PFSK-1 (cell line): ENCODE measurements around the gene HOXA2.

ENCODE experiments used
- FOXP2 ChIP-seq: optimal IDR thresholded peaks from 2 replicates; pipeline ENCODE3; 2011; ENCODE audit warnings: borderline replicate concordance, control low read depth, inconsistent platforms; ENCODE audit not compliant: insufficient read depth; ENCODE audit errors: extremely low read length, extremely low read depth
- POLR2AphosphoS5 ChIP-seq: IDR thresholded peaks from 2 replicates; pipeline ENCODE4 v1.6.1; 2012; ENCODE audit warnings: low read depth, mild to moderate bottlenecking, control low read depth, low read length, moderate library complexity
- REST ChIP-seq, 2 experiments: IDR thresholded peaks; 2 replicates each; pipeline versions ENCODE4 v1.6.1 to v1.8.0; 2011 to 2012; ENCODE audit warnings: low read depth in 2 of 2, low read length in 2 of 2, control low read depth in 1 of 2, inconsistent platforms in 1 of 2, mild to moderate bottlenecking in 1 of 2, moderate library complexity in 1 of 2; ENCODE audit not compliant: insufficient read depth in 1 of 2
- SIN3A ChIP-seq: IDR thresholded peaks from 2 replicates; pipeline ENCODE4 v1.6.1; 2012; ENCODE audit warnings: mild to moderate bottlenecking, low read length, moderate library complexity, borderline replicate concordance; ENCODE audit not compliant: insufficient read depth
- TAF1 ChIP-seq: IDR thresholded peaks from 2 replicates; pipeline ENCODE4 v1.6.1; 2012; ENCODE audit warnings: low read length, control low read depth, borderline replicate concordance; ENCODE audit not compliant: insufficient read depth

- TF ChIP-seq SIN3A (no peak), REST (IDR thresholded peaks at IDR 0.05; ENCODE audit: insufficient read depth in 1 of 2, low read depth in 2 of 2, low read length in 2 of 2) (no peak), POLR2AphosphoS5 (no peak), TAF1 (no peak), FOXP2 (no peak)
These were observed 37.0 kb upstream of the HOXA2 start for GRCh38 chr7:27139334-27140125.
